H1 (cell line): ENCODE measurements around the gene LY6G6C. TPM values are rescaled to one million over a fixed set of nuclear protein-coding genes. Genes with fewer than 3 reads are reported as not detected.

Experiments used
- FOSL1 ChIP-seq: IDR thresholded peaks from 2 replicates; pipeline ENCODE4 v1.6.1; 2011; ENCODE audit warnings: mild to moderate bottlenecking, low read depth, low read length, moderate library complexity; ENCODE audit not compliant: insufficient read depth
- PHF8 ChIP-seq: fragments of 200-600 bp; sonication (generic); conservative IDR thresholded peaks from 2 replicates; pipeline ENCODE4 v1.7.1; 2012; ENCODE audit warnings: low read depth, mild to moderate bottlenecking, inconsistent platforms, low read length, moderate library complexity
- POLR2A ChIP-seq, 2 experiments: IDR thresholded peaks; 1 replicate in 1 of 2; 2 replicates in 1 of 2; pipeline ENCODE4 v1.6.1; 2011; ENCODE audit warnings: low read depth in 2 of 2, low read length in 2 of 2, mild to moderate bottlenecking in 2 of 2; ENCODE audit errors: control extremely low read depth in 1 of 2
- POLR2AphosphoS5 ChIP-seq: IDR thresholded peaks from 2 replicates; pipeline ENCODE4 v1.6.1; 2011; ENCODE audit warnings: low read depth, low read length
- RAD21 ChIP-seq, 2 experiments: IDR thresholded peaks in 1 of 2; conservative IDR thresholded peaks in 1 of 2; 2 replicates each; pipeline ENCODE4 v1.6.1; 2011; ENCODE audit warnings: low read depth in 2 of 2, low read length in 2 of 2, improper control_type of control experiment in 1 of 2, inconsistent platforms in 1 of 2, mild to moderate bottlenecking in 1 of 2, moderate library complexity in 1 of 2
- SP4 ChIP-seq: IDR thresholded peaks from 2 replicates; pipeline ENCODE4 v1.6.1; 2012; ENCODE audit warnings: low read length, inconsistent platforms
- SRF ChIP-seq: IDR thresholded peaks from 2 replicates; pipeline ENCODE4 v1.6.1; 2011; ENCODE audit warnings: mild to moderate bottlenecking, low read depth, low read length, moderate library complexity
- TAF7 ChIP-seq: optimal IDR thresholded peaks from 2 replicates; pipeline ENCODE3; 2011; ENCODE audit warnings: low read depth, mild to moderate bottlenecking, inconsistent platforms, low read length, moderate library complexity, borderline replicate concordance
- polyA plus RNA-seq, 7 experiments: library from polyadenylated mRNA; depleted of rRNA in 3 of 7; stranded (reverse) in 5 of 7; unstranded in 2 of 7; fragments of >200 nt in 5 of 7; fragments of 200-250 nt in 2 of 7; gene quantifications; 1 replicate in 5 of 7; 2 replicates in 1 of 7; 4 replicates in 1 of 7; pipeline versions ENCODE4 v1.2.1 to v1.2.3, GENCODE V29; 2011 to 2013; ENCODE audit warnings: missing spikeins in 2 of 7, mixed read lengths in 2 of 7
- total RNA-seq: library from RNA; stranded (reverse); fragmentation: NEBNext Ultra II Directional; extraction: Animal tissue kit (Norgen Biotek cat#: 25700); gene quantifications from 2 replicates; pipeline ENCODE4 v1.2.1, GENCODE V29; 2021

LY6G6C gene
- total and polyA plus RNA-seq, 2 of the 8 experiments (the other 6 are each of a cell fraction or from before 2014, with no cell fraction given), result 0.23 TPM; not detected in 1

DNA sequence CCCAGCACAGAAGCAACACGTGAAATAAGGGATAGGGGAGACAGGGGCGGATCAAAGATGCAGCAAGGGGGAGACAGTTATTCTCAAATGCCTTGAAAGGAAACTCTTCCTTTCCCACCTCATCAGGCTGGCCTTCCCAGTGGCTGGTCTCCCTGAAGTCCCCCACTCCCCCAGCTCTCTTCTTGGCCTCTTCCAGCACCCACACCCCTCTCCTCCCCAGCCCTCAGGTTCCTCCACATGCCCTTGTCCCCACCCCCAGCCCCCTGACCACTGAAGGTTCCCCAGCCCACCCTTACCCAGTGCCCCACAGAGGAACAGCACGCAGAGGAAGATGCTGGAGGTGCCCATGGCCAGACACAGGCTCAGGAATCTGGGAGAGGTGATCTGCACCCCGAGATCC lies 8.1 kb downstream of the LY6G6C start (continued):
- TF ChIP-seq SP4 (no peak), RAD21 (IDR thresholded peaks at IDR 0.05 in 1 of 2, conservative IDR thresholded peaks at IDR 0.05 in 1 of 2; ENCODE audit: low read depth in 2 of 2, low read length in 2 of 2) (no peak), SRF (no peak), POLR2AphosphoS5 (no peak), POLR2A (IDR thresholded peaks at IDR 0.05; ENCODE audit: control extremely low read depth in 1 of 2, low read depth in 2 of 2, low read length in 2 of 2) (no peak), TAF7 (no peak), FOSL1 (no peak), PHF8 (no peak)
- TF ChIP-seq, all 59 proteins: peak for 0
